Thyroid gland (tissue), 4 donors: ENCODE results near the gene C16orf89. TPM values are rescaled to one million over a fixed set of nuclear protein-coding genes. Genes with fewer than 3 reads are reported as not detected.
"Not testable (repeated sequence)": the region's sequence is repeated elsewhere in the genome, so short reads cannot be mapped to it uniquely, and the experiment has no call there.

ENCODE experiments used
- DNase-seq, 2 donors: peaks; one replicate each; pipeline ENCODE4 v3.0.0-alpha.2; 2019
- H3K27ac ChIP-seq, 3 donors: fragments of 200-600 bp; sonication (generic); 1 replicate in 2 of 3; 2 replicates in 1 of 3; pipeline ENCODE4 v1.5.1; 2016 to 2019; ENCODE audit warnings: mild to moderate bottlenecking in 1 of 3, moderate library complexity in 1 of 3
- H3K27me3 ChIP-seq: fragments of 200-600 bp; sonication (generic); one replicate; pipeline ENCODE4 v1.5.1; 2019
- H3K36me3 ChIP-seq, 2 donors: fragments of 200-600 bp; sonication (generic); one replicate each; pipeline ENCODE4 v1.5.1; 2016 to 2019
- H3K4me1 ChIP-seq, 2 donors: fragments of 200-600 bp; sonication (generic); one replicate each; pipeline ENCODE4 v1.5.1; 2017 to 2019
- H3K4me3 ChIP-seq, 3 donors: fragments of 200-600 bp; sonication (generic); replicated peaks in 1 of 3; 1 replicate in 2 of 3; 2 replicates in 1 of 3; pipeline ENCODE4 v1.5.1; 2016; ENCODE audit warnings: mild to moderate bottlenecking in 1 of 3
- H3K9me3 ChIP-seq: fragments of 200-600 bp; sonication (generic); one replicate; pipeline ENCODE4 v1.5.1; 2017
- CTCF ChIP-seq, 6 experiments: fragments of 200-600 bp in 3 of 6; fragments of 450-650 bp in 3 of 6; sonication (generic) in 3 of 6; IDR thresholded peaks; one replicate each; pipeline ENCODE4 v1.5.1; 2016 to 2019; ENCODE audit warnings: antibody characterized with exemption in 6 of 6, mild to moderate bottlenecking in 2 of 6, inconsistent platforms in 1 of 6, moderate library complexity in 1 of 6
- POLR2A ChIP-seq, 2 donors: fragments of 450-650 bp; IDR thresholded peaks; one replicate each; pipeline ENCODE4 v1.6.1; 2017; ENCODE audit warnings: antibody characterized with exemption in 2 of 2, mild to moderate bottlenecking in 2 of 2, moderate library complexity in 1 of 2
- WGBS, 2 donors: methylation state at CpG; one replicate each; pipeline ENCODE4 v1.1.5; 2017; 5-methylcytosine and 5-hydroxymethylcytosine counted together
- intact Hi-C: fragments of 100-400 bp; cut with DNase I; formaldehyde crosslinking; loops from one replicate; pipeline ENCODE4 v1.15.1; 2023
- total RNA-seq, 4 donors: library from RNA; depleted of rRNA; stranded (reverse); fragments of >200 nt; gene quantifications; one replicate each; pipeline ENCODE4 v1.2.3, GENCODE V29; 2016

The C16orf89 gene
- total RNA-seq, 4 donors from 2014 or later: 172 to 385 (median 287) TPM

GRCh38 chr16:5085716-5086115, 20.0 kb upstream of the C16orf89 start:
- H3K4me1 ChIP-seq, H3K36me3 ChIP-seq, intact Hi-C loops, H3K27ac ChIP-seq, DNase-seq, H3K27me3 ChIP-seq, H3K4me3 ChIP-seq, H3K9me3 ChIP-seq: not testable (repeated sequence)
- WGBS, 2 donors: 85 to 98% methylated on average over 6 to 11 of the region's 11 CpGs

- H3K36me3 ChIP-seq: peaks cover 10 to 11% of the 10 kb centered on the region in 2 donors
- WGBS, 2 donors: 63 to 86% methylated on average over 8 to 10 of the region's 10 CpGs
- intact Hi-C loops: not testable (repeated sequence)
Measured at GRCh38 chr16:5084802-5085201, 19.0 kb upstream of the C16orf89 start.

GRCh38 chr16:5084099-5084731, 18.5 kb upstream of the C16orf89 start:
- peaks cover 10 to 14% of the 10 kb centered on the region in 2 donors for H3K36me3 ChIP-seq
- intact Hi-C loops: not testable (repeated sequence)
- 82 to 83% methylated on average over 11 of the region's 11 CpGs for WGBS, 2 donors

More at GRCh38 chr16:5084802-5085201, 19.0 kb upstream of the C16orf89 start:
- not testable (repeated sequence) for H3K4me1 ChIP-seq, H3K9me3 ChIP-seq, H3K4me3 ChIP-seq, H3K27ac ChIP-seq, H3K27me3 ChIP-seq
- peak in 5 of 6 experiments; percentile 20 to 65 (median 36) for TF ChIP-seq CTCF (IDR thresholded peaks at IDR 0.05)
- peak; percentile 49 to 54 for DNase-seq

GRCh38 chr16:5083646-5084045, 17.9 kb upstream of the C16orf89 start:
- H3K4me3 ChIP-seq, intact Hi-C loops, H3K9me3 ChIP-seq, H3K27ac ChIP-seq, DNase-seq, H3K4me1 ChIP-seq, H3K27me3 ChIP-seq: not testable (repeated sequence)
- peaks cover 10 to 14% of the 10 kb centered on the region in 2 donors for H3K36me3 ChIP-seq
- 93 to 94% methylated on average over 6 to 9 of the region's 9 CpGs for WGBS, 2 donors

More at GRCh38 chr16:5084099-5084731, 18.5 kb upstream of the C16orf89 start:
- not testable (repeated sequence) for H3K27me3 ChIP-seq, H3K9me3 ChIP-seq, H3K4me1 ChIP-seq, H3K4me3 ChIP-seq, DNase-seq, H3K27ac ChIP-seq

GRCh38 chr16:5080996-5081395, 15.2 kb upstream of the C16orf89 start:
- DNase-seq, H3K27ac ChIP-seq, H3K4me1 ChIP-seq, intact Hi-C loops, H3K4me3 ChIP-seq, H3K27me3 ChIP-seq, H3K9me3 ChIP-seq: not testable (repeated sequence)
- H3K36me3 ChIP-seq: peaks cover 10 to 23% of the 10 kb centered on the region in 2 donors
- 89 to 100% methylated on average over 1 to 7 of the region's 9 CpGs for WGBS, 2 donors

GRCh38 chr16:5080461-5080860, 14.7 kb upstream of the C16orf89 start:
- not testable (repeated sequence) for DNase-seq

GRCh38 chr16:5078626-5079025, 12.9 kb upstream of the C16orf89 start:
- 0 to 83% methylated on average over 2 to 14 of the region's 17 CpGs for WGBS, 2 donors
- intact Hi-C loops: no loop called here
- Histone ChIP-seq H3K9me3 (no peaks in the 10 kb centered on the region), H3K27me3 (no peaks in the 10 kb centered on the region), H3K36me3 (peaks cover 15 to 26% of the 10 kb centered on the region in 2 donors), H3K4me1 (no peaks in the 10 kb centered on the region), H3K27ac (no peak overlapping the region), H3K4me3 (no peak overlapping the region)
- no peak for DNase-seq
- no peak for TF ChIP-seq CTCF (IDR thresholded peaks at IDR 0.05)
- no peak for TF ChIP-seq POLR2A (IDR thresholded peaks at IDR 0.05)

More at GRCh38 chr16:5080461-5080860, 14.7 kb upstream of the C16orf89 start:
- H3K9me3 ChIP-seq, H3K27ac ChIP-seq, intact Hi-C loops, H3K27me3 ChIP-seq, H3K4me3 ChIP-seq, H3K4me1 ChIP-seq: not testable (repeated sequence)
- peaks cover 15 to 23% of the 10 kb centered on the region in 2 donors for H3K36me3 ChIP-seq
- WGBS, 2 donors: 91 to 95% methylated on average over 6 to 12 of the region's 12 CpGs
